ENCODE data around the gene CFAP210. TPM values are rescaled to one million over a fixed set of nuclear protein-coding genes. Genes with fewer than 3 reads are reported as not detected.

Gene CFAP210
- total and polyA plus RNA-seq, 2 experiments from 2014 or later = 3.7 TPM; not detected in 1

DNA sequence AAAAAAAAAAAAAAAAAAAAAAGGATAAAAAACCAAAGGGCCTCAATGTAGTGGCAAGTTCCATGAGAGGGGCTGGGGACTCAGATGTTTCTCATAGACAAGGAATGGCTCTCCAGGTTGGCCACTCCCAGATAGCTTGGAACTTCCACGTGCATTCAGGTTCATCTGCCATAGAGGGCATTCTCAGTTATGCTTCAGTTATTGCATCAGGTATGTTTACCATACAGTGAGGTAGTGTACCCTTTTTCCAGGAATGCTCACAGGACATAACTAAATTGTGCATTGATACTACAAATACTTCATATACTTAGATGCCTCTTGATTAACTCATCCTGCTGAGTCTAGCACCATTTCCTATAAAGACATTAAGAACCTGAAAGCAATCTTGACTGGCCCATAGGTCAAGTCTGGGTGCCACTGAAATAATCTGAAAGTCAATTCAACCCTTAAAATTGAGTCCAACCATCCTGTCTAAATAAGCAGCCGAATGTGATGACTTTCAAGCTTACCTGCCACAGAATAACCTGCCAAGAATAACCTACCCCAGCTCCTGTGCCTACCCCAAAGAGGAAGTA, 24.8 kb upstream of the CFAP210 start (continued):
- TF ChIP-seq JUNB (IDR thresholded peaks at IDR 0.05; ENCODE audit: unreplicated experiment) (no peak), EZH2 (IDR thresholded peaks at IDR 0.05; ENCODE audit: low read depth, unreplicated experiment) (no peak), ZNF331 (CRISPR knock-in tag; IDR thresholded peaks at IDR 0.05; ENCODE audit: low read depth) (no peak)
- TF ChIP-seq, protein P1, sequence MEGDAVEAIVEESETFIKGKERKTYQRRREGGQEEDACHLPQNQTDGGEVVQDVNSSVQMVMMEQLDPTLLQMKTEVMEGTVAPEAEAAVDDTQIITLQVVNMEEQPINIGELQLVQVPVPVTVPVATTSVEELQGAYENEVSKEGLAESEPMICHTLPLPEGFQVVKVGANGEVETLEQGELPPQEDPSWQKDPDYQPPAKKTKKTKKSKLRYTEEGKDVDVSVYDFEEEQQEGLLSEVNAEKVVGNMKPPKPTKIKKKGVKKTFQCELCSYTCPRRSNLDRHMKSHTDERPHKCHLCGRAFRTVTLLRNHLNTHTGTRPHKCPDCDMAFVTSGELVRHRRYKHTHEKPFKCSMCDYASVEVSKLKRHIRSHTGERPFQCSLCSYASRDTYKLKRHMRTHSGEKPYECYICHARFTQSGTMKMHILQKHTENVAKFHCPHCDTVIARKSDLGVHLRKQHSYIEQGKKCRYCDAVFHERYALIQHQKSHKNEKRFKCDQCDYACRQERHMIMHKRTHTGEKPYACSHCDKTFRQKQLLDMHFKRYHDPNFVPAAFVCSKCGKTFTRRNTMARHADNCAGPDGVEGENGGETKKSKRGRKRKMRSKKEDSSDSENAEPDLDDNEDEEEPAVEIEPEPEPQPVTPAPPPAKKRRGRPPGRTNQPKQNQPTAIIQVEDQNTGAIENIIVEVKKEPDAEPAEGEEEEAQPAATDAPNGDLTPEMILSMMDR (conservative IDR thresholded peaks at IDR 0.05; ENCODE audit: low read depth in 2 of 2) = no peak
- TF ChIP-seq, protein P2, sequence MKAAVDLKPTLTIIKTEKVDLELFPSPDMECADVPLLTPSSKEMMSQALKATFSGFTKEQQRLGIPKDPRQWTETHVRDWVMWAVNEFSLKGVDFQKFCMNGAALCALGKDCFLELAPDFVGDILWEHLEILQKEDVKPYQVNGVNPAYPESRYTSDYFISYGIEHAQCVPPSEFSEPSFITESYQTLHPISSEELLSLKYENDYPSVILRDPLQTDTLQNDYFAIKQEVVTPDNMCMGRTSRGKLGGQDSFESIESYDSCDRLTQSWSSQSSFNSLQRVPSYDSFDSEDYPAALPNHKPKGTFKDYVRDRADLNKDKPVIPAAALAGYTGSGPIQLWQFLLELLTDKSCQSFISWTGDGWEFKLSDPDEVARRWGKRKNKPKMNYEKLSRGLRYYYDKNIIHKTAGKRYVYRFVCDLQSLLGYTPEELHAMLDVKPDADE (IDR thresholded peaks at IDR 0.05) = no peak

- DNase-seq (ENCODE audit: low spot score) (no peak), ATAC-seq (no peak)
- Histone ChIP-seq H3K4me1 (ENCODE audit: insufficient read depth) (no peaks in the 10 kb centered on the region), H3K4me3 (no peak overlapping the region), H3K27me3 (ENCODE audit: insufficient read depth) (no peaks in the 10 kb centered on the region), H3K4me2 (no peak overlapping the region), H3K27ac (ENCODE audit: low read depth) (no peak overlapping the region), H3K9me2 (ENCODE audit: insufficient read depth) (no peaks in the 10 kb centered on the region), H2AFZ (no peak overlapping the region), H3K36me3 (ENCODE audit: insufficient read depth) (no peaks in the 10 kb centered on the region), H4K20me1 (replicated peaks; ENCODE audit: insufficient read depth) (no peaks in the 10 kb centered on the region), H3F3A (replicated peaks; ENCODE audit: low read depth) (no peaks in the 10 kb centered on the region), H3K79me2 (replicated peaks; ENCODE audit: insufficient read depth) (no peaks in the 10 kb centered on the region)
- H3K27ac Mint-ChIP-seq = no peak overlapping the region
- H3K27me3 Mint-ChIP-seq (ENCODE audit: insufficient read depth, low read depth, poor library complexity) = peaks cover 3% of the 10 kb centered on the region
- no peaks in the 10 kb centered on the region for H3K9me3 Mint-ChIP-seq
- H3K4me1 Mint-ChIP-seq = peaks cover 7% of the 10 kb centered on the region; the same call in 1 of the 3 replicates
- H3K36me3 Mint-ChIP-seq (ENCODE audit: low read depth) = no peaks in the 10 kb centered on the region
- no peak overlapping the region for H3K4me3 Mint-ChIP-seq
- TF ChIP-seq, protein P3, sequence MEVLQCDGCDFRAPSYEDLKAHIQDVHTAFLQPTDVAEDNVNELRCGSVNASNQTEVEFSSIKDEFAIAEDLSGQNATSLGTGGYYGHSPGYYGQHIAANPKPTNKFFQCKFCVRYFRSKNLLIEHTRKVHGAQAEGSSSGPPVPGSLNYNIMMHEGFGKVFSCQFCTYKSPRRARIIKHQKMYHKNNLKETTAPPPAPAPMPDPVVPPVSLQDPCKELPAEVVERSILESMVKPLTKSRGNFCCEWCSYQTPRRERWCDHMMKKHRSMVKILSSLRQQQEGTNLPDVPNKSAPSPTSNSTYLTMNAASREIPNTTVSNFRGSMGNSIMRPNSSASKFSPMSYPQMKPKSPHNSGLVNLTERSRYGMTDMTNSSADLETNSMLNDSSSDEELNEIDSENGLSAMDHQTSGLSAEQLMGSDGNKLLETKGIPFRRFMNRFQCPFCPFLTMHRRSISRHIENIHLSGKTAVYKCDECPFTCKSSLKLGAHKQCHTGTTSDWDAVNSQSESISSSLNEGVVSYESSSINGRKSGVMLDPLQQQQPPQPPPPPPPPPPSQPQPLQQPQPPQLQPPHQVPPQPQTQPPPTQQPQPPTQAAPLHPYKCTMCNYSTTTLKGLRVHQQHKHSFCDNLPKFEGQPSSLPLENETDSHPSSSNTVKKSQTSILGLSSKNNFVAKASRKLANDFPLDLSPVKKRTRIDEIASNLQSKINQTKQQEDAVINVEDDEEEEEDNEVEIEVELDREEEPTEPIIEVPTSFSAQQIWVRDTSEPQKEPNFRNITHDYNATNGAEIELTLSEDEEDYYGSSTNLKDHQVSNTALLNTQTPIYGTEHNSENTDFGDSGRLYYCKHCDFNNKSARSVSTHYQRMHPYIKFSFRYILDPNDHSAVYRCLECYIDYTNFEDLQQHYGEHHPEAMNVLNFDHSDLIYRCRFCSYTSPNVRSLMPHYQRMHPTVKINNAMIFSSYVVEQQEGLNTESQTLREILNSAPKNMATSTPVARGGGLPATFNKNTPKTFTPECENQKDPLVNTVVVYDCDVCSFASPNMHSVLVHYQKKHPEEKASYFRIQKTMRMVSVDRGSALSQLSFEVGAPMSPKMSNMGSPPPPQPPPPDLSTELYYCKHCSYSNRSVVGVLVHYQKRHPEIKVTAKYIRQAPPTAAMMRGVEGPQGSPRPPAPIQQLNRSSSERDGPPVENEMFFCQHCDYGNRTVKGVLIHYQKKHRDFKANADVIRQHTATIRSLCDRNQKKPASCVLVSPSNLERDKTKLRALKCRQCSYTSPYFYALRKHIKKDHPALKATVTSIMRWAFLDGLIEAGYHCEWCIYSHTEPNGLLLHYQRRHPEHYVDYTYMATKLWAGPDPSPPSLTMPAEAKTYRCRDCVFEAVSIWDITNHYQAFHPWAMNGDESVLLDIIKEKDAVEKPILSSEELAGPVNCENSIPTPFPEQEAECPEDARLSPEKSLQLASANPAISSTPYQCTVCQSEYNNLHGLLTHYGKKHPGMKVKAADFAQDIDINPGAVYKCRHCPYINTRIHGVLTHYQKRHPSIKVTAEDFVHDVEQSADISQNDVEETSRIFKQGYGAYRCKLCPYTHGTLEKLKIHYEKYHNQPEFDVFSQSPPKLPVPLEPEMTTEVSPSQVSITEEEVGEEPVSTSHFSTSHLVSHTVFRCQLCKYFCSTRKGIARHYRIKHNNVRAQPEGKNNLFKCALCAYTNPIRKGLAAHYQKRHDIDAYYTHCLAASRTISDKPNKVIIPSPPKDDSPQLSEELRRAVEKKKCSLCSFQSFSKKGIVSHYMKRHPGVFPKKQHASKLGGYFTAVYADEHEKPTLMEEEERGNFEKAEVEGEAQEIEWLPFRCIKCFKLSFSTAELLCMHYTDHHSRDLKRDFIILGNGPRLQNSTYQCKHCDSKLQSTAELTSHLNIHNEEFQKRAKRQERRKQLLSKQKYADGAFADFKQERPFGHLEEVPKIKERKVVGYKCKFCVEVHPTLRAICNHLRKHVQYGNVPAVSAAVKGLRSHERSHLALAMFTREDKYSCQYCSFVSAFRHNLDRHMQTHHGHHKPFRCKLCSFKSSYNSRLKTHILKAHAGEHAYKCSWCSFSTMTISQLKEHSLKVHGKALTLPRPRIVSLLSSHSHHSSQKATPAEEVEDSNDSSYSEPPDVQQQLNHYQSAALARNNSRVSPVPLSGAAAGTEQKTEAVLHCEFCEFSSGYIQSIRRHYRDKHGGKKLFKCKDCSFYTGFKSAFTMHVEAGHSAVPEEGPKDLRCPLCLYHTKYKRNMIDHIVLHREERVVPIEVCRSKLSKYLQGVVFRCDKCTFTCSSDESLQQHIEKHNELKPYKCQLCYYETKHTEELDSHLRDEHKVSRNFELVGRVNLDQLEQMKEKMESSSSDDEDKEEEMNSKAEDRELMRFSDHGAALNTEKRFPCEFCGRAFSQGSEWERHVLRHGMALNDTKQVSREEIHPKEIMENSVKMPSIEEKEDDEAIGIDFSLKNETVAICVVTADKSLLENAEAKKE (CRISPR knock-in tag; IDR thresholded peaks at IDR 0.05) = no peak
- TF ChIP-seq, protein P2 (IDR thresholded peaks at IDR 0.05) = no peak
- TF ChIP-seq EZH2phosphoT487 (IDR thresholded peaks at IDR 0.05; ENCODE audit: unreplicated experiment) (no peak), EZH2 (IDR thresholded peaks at IDR 0.05; ENCODE audit: low read depth, unreplicated experiment) (no peak), ZNF331 (CRISPR knock-in tag; IDR thresholded peaks at IDR 0.05; ENCODE audit: low read depth) (no peak), JUNB (IDR thresholded peaks at IDR 0.05; ENCODE audit: unreplicated experiment) (no peak), POLR2AphosphoS5 (IDR thresholded peaks at IDR 0.05; ENCODE audit: low read depth) (no peak), REST (IDR thresholded peaks at IDR 0.05; ENCODE audit: unreplicated experiment) (no peak), STAT1 (IDR thresholded peaks at IDR 0.05; ENCODE audit: unreplicated experiment) (no peak)
Observed at GRCh38 chr2:169717691-169718063, 23.5 kb upstream of the CFAP210 start.
